Activated CD4-positive, alpha-beta memory T cell treated with anti-CD3 and anti-CD28 coated beads for 36 hours (primary cell): ENCODE data around the gene TMEM41B. TPM values are rescaled to one million over a fixed set of nuclear protein-coding genes. Genes with fewer than 3 reads are reported as not detected.

Source experiments
- CTCF ChIA-PET: fragments of 350-600 bp; sonication (Branson Sonifier 250); formaldehyde crosslinking; loops from one replicate; lab custom pipeline; 2021; ENCODE audit warnings: antibody characterized with exemption, inconsistent platforms; lab: Charles Lee
- POLR2A ChIA-PET: fragments of 350-600 bp; sonication (Branson Sonifier 250); formaldehyde crosslinking; loops from one replicate; lab custom pipeline; 2021; ENCODE audit warnings: antibody characterized with exemption; lab: Charles Lee
- DNase-seq: peaks from one replicate; pipeline ENCODE4 v3.0.0-alpha.2; 2020
- H3K27ac Mint-ChIP-seq: one replicate; pipeline ENCODE4 v1.8.0; 2021; ENCODE audit warnings: mixed read lengths
- H3K27me3 Mint-ChIP-seq: one replicate; pipeline ENCODE4 v1.8.0; 2021; ENCODE audit warnings: mixed read lengths
- H3K36me3 Mint-ChIP-seq: one replicate; pipeline ENCODE4 v1.8.0; 2021; ENCODE audit warnings: mixed read lengths
- H3K4me1 Mint-ChIP-seq: one replicate; pipeline ENCODE4 v1.8.0; 2021; ENCODE audit warnings: low read depth, mixed read lengths
- H3K4me3 Mint-ChIP-seq: one replicate; pipeline ENCODE4 v1.8.0; 2021; ENCODE audit warnings: mild to moderate bottlenecking, mixed read lengths
- H3K9me3 Mint-ChIP-seq: one replicate; pipeline ENCODE4 v1.8.0; 2021; ENCODE audit warnings: mixed read lengths
- intact Hi-C: fragments of 100-400 bp; cut with micrococcal nuclease; formaldehyde crosslinking; loops from one replicate; pipeline ENCODE4 v1.15.1; 2023
- total RNA-seq, 2 experiments: library from RNA; stranded (reverse); gene quantifications; one replicate each; pipeline ENCODE4 v1.2.3, GENCODE V29; 2021

The TMEM41B gene
- total RNA-seq, 2 experiments from 2014 or later = 33.6 to 36.1 TPM

DNA sequence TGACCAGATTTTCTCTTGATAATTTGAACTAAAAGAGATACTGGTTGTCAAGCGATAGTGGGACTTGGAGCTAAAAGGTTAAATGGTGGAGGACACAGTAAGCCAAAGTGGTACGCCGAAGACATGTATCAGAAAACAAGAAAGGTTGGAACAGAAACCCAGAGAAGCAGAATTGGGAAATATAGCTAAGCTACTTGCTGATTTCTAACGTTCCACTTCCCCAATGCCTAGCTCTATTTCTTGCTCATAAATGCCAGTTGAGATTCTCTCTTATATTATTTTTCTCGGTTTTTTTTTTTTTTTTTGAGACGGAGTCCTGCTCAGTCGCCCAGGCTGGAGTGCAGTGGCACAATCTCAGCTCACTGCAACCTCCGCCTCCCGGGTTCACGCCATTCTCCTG lies 12.7 kb downstream of the TMEM41B start:
- Mint-ChIP-seq H3K36me3 (peaks cover under 1% of the 10 kb centered on the region), H3K27ac (no peak overlapping the region), H3K9me3 (no peaks in the 10 kb centered on the region), H3K27me3 (no peaks in the 10 kb centered on the region), H3K4me3 (no peak overlapping the region), H3K4me1 (peaks cover 3% of the 10 kb centered on the region)
- CTCF ChIA-PET = no interaction called here
- intact Hi-C loops = no loop called here
- POLR2A ChIA-PET = no interaction called here
- no peak for DNase-seq

DNA sequence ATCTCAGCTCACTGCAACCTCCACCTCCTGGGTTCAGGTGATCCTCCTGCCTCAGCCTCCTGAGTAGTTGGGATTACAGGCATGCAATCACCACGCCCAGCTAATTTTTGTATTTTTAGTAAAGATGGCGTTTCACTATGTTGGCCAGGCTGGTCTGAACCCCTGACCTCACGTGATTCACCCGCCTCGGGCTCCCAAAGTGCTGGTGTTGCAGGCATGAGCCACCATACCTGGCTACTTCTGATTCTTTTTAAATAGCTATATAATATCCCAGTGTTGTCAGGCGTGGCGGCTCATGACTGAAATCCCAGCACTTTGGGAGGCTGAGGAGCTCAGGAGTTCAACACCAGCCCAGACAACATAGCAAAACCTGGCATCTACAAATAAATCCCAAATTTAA lies 20.7 kb downstream of the TMEM41B start:
- CTCF ChIA-PET = no interaction called here
- H3K9me3 Mint-ChIP-seq = no peaks in the 10 kb centered on the region
- no peak for DNase-seq
- POLR2A ChIA-PET = no interaction called here
- no peaks in the 10 kb centered on the region for H3K36me3 Mint-ChIP-seq
- H3K27me3 Mint-ChIP-seq = no peaks in the 10 kb centered on the region
- intact Hi-C loops = no loop called here
- peaks cover 8% of the 10 kb centered on the region for H3K4me1 Mint-ChIP-seq
- no peak overlapping the region for H3K4me3 Mint-ChIP-seq
- H3K27ac Mint-ChIP-seq = no peak overlapping the region

GRCh38 chr11:9285850-9286587 lies 28.4 kb downstream of the TMEM41B start:
- Mint-ChIP-seq H3K27ac (no peak overlapping the region), H3K4me3 (no peak overlapping the region), H3K27me3 (no peaks in the 10 kb centered on the region), H3K4me1 (peaks cover 13% of the 10 kb centered on the region), H3K9me3 (no peaks in the 10 kb centered on the region), H3K36me3 (peaks cover 6% of the 10 kb centered on the region)
- DNase-seq = no peak
- POLR2A ChIA-PET = no interaction called here
- intact Hi-C loops = no loop called here
- CTCF ChIA-PET = no interaction called here

DNA sequence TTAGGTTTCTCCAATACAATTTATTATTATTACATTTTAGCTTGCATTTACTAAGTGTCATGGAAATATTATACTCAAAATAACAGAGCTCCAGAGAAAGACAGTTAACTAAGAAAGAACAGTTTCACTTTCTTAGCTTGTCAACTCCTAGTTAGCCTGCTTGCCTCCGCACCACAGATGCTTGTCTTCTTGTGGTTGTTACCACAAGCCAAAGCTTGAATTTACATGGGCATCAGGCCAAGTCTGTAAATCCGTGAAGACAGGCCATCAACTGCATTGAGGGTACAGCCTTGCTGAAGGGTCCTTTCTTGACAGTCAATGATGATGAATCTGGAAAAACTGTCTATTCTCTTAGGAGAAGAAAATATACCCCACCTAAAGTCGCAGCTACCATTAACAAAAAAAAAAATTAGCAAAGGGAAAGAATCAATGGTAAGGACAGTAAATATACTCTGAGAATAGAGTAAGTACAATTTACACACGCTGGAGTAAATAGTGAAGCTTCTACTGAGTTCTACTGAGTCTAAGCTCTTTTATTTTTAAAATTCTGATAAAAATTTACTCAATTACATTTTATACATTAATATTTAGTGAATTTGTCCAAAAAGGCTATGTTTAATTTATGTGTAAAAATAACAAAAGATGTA lies 33.6 kb downstream of the TMEM41B start:
- Mint-ChIP-seq H3K4me3 (no peak overlapping the region), H3K9me3 (no peaks in the 10 kb centered on the region), H3K27me3 (no peaks in the 10 kb centered on the region), H3K36me3 (peaks cover 8% of the 10 kb centered on the region), H3K4me1 (peaks cover 13% of the 10 kb centered on the region), H3K27ac (no peak overlapping the region)
- intact Hi-C loops = loop anchor here (1.0 to 2.0 kb wide), 2 partner anchors 16 to 34 kb away; partner anchors contain the start of genes DENND5A and TMEM41B
- CTCF ChIA-PET = interaction anchor here (0.7 to 1.7 kb wide), 6 partner anchors 114 to 1027 kb away, joined by 3 to 9 read pairs (median 4); no protein-coding TSS in a partner anchor
- POLR2A ChIA-PET = interaction anchor here (0.5 to 1.8 kb wide), 8 partner anchors 11 to 280 kb away, joined by 3 to 5 read pairs (median 3); partner anchors contain the start of genes DENND5A and ZNF143
- DNase-seq = peak; percentile 69

DNA sequence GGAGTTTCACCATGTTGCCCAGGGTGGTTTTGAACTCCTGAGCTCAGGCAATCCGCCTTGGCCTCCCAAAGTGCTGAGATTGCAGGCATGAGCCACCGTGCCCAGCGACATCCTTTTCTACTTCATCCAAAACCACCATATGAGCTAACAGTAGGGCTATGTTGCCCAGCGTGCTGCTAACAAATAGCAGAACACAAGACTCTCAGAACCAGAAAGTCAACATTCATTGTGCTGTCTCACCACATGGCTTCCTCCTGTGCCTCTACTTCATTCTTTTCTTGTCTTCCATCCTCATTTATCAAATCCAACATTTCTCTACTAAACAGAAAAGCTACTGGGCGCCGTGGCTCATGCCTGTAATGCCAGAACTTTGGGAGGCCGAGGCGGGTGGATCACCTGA lies 37.2 kb downstream of the TMEM41B start:
- no peak for DNase-seq
- Mint-ChIP-seq H3K9me3 (no peaks in the 10 kb centered on the region), H3K36me3 (peaks cover 2% of the 10 kb centered on the region), H3K27me3 (no peaks in the 10 kb centered on the region), H3K27ac (no peak overlapping the region), H3K4me1 (peaks cover 18% of the 10 kb centered on the region), H3K4me3 (no peak overlapping the region)
- intact Hi-C loops = loop anchor here (2.0 kb wide), 1 partner anchor 230 kb away; no protein-coding TSS in a partner anchor
- POLR2A ChIA-PET = interaction anchor here (0.5 kb wide), 1 partner anchor 390 kb away, joined by 3 read pairs; no protein-coding TSS in a partner anchor
- CTCF ChIA-PET = interaction anchor here (1.2 kb wide), 1 partner anchor 140 kb away, joined by 3 read pairs; no protein-coding TSS in a partner anchor

GRCh38 chr11:9276571-9276970 lies 37.8 kb downstream of the TMEM41B start:
- CTCF ChIA-PET = interaction anchor here (1.2 kb wide), 1 partner anchor 139 kb away, joined by 3 read pairs; no protein-coding TSS in a partner anchor

GRCh38 chr11:9274499-9275258 lies 39.7 kb downstream of the TMEM41B start:
- peaks cover 4% of the 10 kb centered on the region for H3K4me1 Mint-ChIP-seq
- no peak overlapping the region for H3K27ac Mint-ChIP-seq
- H3K9me3 Mint-ChIP-seq = no peaks in the 10 kb centered on the region
- H3K27me3 Mint-ChIP-seq = no peaks in the 10 kb centered on the region
- DNase-seq = no peak
- ChIA-PET POLR2A (no interaction called here), CTCF (interaction anchor here (0.6 kb wide), 1 partner anchor 127 kb away, joined by 4 read pairs; no protein-coding TSS in a partner anchor)
- no peak overlapping the region for H3K4me3 Mint-ChIP-seq
- intact Hi-C loops = no loop called here
- H3K36me3 Mint-ChIP-seq = no peaks in the 10 kb centered on the region

More at GRCh38 chr11:9276571-9276970, 37.8 kb downstream of the TMEM41B start:
- POLR2A ChIA-PET = no interaction called here
- H3K36me3 Mint-ChIP-seq = peaks cover 2% of the 10 kb centered on the region
- DNase-seq = no peak
- H3K4me3 Mint-ChIP-seq = no peak overlapping the region
- intact Hi-C loops = loop anchor here (2.0 kb wide), 1 partner anchor 230 kb away; no protein-coding TSS in a partner anchor
- H3K4me1 Mint-ChIP-seq = peaks cover 18% of the 10 kb centered on the region
- H3K9me3 Mint-ChIP-seq = no peaks in the 10 kb centered on the region
- H3K27me3 Mint-ChIP-seq = no peaks in the 10 kb centered on the region
- H3K27ac Mint-ChIP-seq = no peak overlapping the region

GRCh38 chr11:9273376-9274336 lies 40.7 kb downstream of the TMEM41B start:
- Mint-ChIP-seq H3K36me3 (no peaks in the 10 kb centered on the region), H3K4me1 (peaks cover 4% of the 10 kb centered on the region), H3K9me3 (no peaks in the 10 kb centered on the region), H3K4me3 (no peak overlapping the region), H3K27me3 (no peaks in the 10 kb centered on the region), H3K27ac (no peak overlapping the region)
- ChIA-PET CTCF (no interaction called here), POLR2A (interaction anchor here (0.6 kb wide), 1 partner anchor 176 kb away, joined by 3 read pairs; no protein-coding TSS in a partner anchor)
- DNase-seq = no peak
- intact Hi-C loops = no loop called here

DNA sequence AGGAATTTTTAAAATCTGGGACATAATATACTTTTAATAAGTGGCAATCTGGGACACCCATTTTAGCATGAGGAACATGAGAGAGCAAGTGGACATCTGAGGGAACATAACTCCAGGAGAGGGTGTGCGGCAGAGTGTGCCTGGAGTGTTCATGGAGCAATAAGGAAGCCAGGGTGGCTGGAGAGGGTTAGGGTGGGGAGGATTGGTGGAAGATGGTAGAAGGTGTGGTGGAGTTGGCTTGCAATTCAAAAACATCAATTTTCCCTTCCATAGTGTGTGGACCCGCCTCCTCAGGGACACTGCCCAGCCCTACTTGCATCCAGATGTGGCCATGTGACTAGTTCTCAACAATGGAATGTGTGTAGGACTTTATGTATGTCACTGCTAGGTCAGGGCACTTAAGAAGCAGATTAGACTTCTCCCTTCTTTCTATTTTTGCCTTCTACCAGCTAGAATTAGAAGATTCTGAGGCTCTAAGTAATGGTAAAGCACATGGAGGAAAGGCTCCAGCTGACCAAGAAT lies 44.8 kb downstream of the TMEM41B start:
- no peak overlapping the region for H3K27ac Mint-ChIP-seq
- no peaks in the 10 kb centered on the region for H3K9me3 Mint-ChIP-seq
- ChIA-PET POLR2A (interaction anchor here (0.8 kb wide), 1 partner anchor 11 kb away, joined by 3 read pairs; no protein-coding TSS in a partner anchor), CTCF (interaction anchor here (1.1 kb wide), 2 partner anchors 103 to 265 kb away, joined by 3 read pairs; no protein-coding TSS in a partner anchor)
- no peak for DNase-seq
- H3K4me3 Mint-ChIP-seq = no peak overlapping the region
- H3K4me1 Mint-ChIP-seq = peaks cover 8% of the 10 kb centered on the region
- peaks cover 7% of the 10 kb centered on the region for H3K27me3 Mint-ChIP-seq
- intact Hi-C loops = no loop called here
- H3K36me3 Mint-ChIP-seq = peaks cover under 1% of the 10 kb centered on the region

- no peak overlapping the region for H3K27ac Mint-ChIP-seq
- intact Hi-C loops = no loop called here
- peaks cover 7% of the 10 kb centered on the region for H3K36me3 Mint-ChIP-seq
- CTCF ChIA-PET = no interaction called here
- H3K4me3 Mint-ChIP-seq = no peak overlapping the region
- H3K27me3 Mint-ChIP-seq = peaks cover 7% of the 10 kb centered on the region
- no peaks in the 10 kb centered on the region for H3K9me3 Mint-ChIP-seq
- peaks cover 12% of the 10 kb centered on the region for H3K4me1 Mint-ChIP-seq
- POLR2A ChIA-PET = no interaction called here
- DNase-seq = no peak
Measured at GRCh38 chr11:9267680-9268079, 46.7 kb downstream of the TMEM41B start.

- Mint-ChIP-seq H3K27ac (no peak overlapping the region), H3K36me3 (peaks cover 7% of the 10 kb centered on the region)
Measured at GRCh38 chr11:9266926-9267325, 47.5 kb downstream of the TMEM41B start.

More at GRCh38 chr11:9266926-9267325, 47.5 kb downstream of the TMEM41B start:
- intact Hi-C loops = no loop called here
- Mint-ChIP-seq H3K27me3 (peaks cover 7% of the 10 kb centered on the region), H3K4me1 (peaks cover 17% of the 10 kb centered on the region), H3K9me3 (no peaks in the 10 kb centered on the region), H3K4me3 (no peak overlapping the region)
- POLR2A ChIA-PET = no interaction called here
- CTCF ChIA-PET = no interaction called here
- DNase-seq = no peak
